A549 (cell line): ENCODE measurements around the gene MED9.
"Not testable (repeated sequence)": the region's sequence is repeated elsewhere in the genome, so short reads cannot be mapped to it uniquely, and the experiment has no call there.

ENCODE experiments used
- BHLHE40 ChIP-seq: IDR thresholded peaks from 2 replicates; pipeline ENCODE4 v1.6.1; 2012; ENCODE audit warnings: low read depth, low read length, inconsistent platforms
- CBX8 ChIP-seq: fragments of 200-600 bp; sonication (generic); IDR thresholded peaks from 2 replicates; pipeline ENCODE4 v1.6.1; 2016
- CHD4 ChIP-seq: fragments of 200-600 bp; sonication (generic); IDR thresholded peaks from 2 replicates; pipeline ENCODE4 v1.6.1; 2016; ENCODE audit warnings: antibody characterized with exemption, mild to moderate bottlenecking, borderline replicate concordance
- CTCF ChIP-seq: fragments of >200 bp; sonication (Bioruptor Twin); formaldehyde crosslinking; IDR thresholded peaks from 3 replicates; pipeline ENCODE4 v1.5.1; 2016
- ELK1 ChIP-seq: fragments of 150-350 bp; IDR thresholded peaks from 2 replicates; pipeline ENCODE4 v1.6.1; 2014; ENCODE audit warnings: low read depth, mild to moderate bottlenecking, low read length
- ESRRA ChIP-seq: fragments of 150-350 bp; IDR thresholded peaks from 2 replicates; pipeline ENCODE4 v1.6.1; 2014; ENCODE audit warnings: mild to moderate bottlenecking, low read length, borderline replicate concordance
- FOSB ChIP-seq: fragments of 250-450 bp; sonication (Bioruptor Pico); IDR thresholded peaks from 2 replicates; pipeline ENCODE4 v1.5.0; 2020; ENCODE audit warnings: mild to moderate bottlenecking, moderate library complexity
- JUN ChIP-seq, 2 experiments: fragments of >200 bp; sonication (Bioruptor Twin); formaldehyde crosslinking; IDR thresholded peaks; 2 replicates in 1 of 2; 3 replicates in 1 of 2; pipeline ENCODE4 v1.6.1; 2016 to 2017
- KDM1A ChIP-seq: fragments of 200-600 bp; sonication (generic); IDR thresholded peaks from 2 replicates; pipeline ENCODE4 v1.6.1; 2016; ENCODE audit warnings: low read depth, mild to moderate bottlenecking
- NR3C1 ChIP-seq: fragments of >200 bp; sonication (Bioruptor Twin); formaldehyde crosslinking; IDR thresholded peaks from 3 replicates; pipeline ENCODE4 v1.6.1; 2017
- RCOR1 ChIP-seq: fragments of 150-350 bp; IDR thresholded peaks from 2 replicates; pipeline ENCODE4 v1.6.1; 2014; ENCODE audit warnings: antibody characterized with exemption, low read length, low read depth
- TP53 ChIP-seq: fragments of 250-450 bp; sonication (Bioruptor Pico); IDR thresholded peaks from 2 replicates; pipeline ENCODE4 v1.5.0; 2021; ENCODE audit warnings: mild to moderate bottlenecking, moderate library complexity
- USF2 ChIP-seq: fragments of 450-650 bp; IDR thresholded peaks from 2 replicates; pipeline ENCODE4 v1.6.1; 2014; ENCODE audit warnings: antibody characterized with exemption

DNA sequence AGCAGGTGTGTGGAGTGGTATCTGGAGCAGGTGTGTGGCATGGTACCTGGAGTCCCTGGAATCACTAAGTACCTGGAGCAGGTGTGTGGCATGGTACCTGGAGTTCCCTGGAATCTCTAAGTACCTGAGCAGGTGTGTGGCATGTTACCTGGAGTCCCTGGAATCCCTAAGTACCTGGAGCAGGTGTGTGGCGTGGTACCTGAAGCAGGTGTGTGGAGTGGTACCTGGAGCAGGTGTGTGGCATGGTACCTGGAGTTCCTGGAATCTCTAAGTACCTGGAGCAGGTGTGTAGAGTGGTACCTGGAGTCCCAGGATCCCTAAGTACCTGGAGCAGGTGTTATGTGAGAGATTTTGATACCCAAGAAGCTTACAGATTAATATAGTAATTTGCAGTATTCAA, 22.1 kb upstream of the MED9 start:
- not testable (repeated sequence) for TF ChIP-seq KDM1A; ELK1; BHLHE40; NR3C1; CTCF; FOSB; ESRRA; TP53 (CRISPR knock-in tag); CHD4; CBX8; USF2; JUN (IDR thresholded peaks at IDR 0.05); RCOR1
